GM19328 (cell line): ENCODE results near the gene TMEM38B.

Source experiments
- ATAC-seq: cut with Tn5 transposase; IDR thresholded peaks from one replicate; pipeline ENCODE4 v1.9.1; 2021; ENCODE audit warnings: mild to moderate bottlenecking, moderate library complexity; ENCODE audit not compliant: unreplicated experiment

TMEM38B gene, protein sequence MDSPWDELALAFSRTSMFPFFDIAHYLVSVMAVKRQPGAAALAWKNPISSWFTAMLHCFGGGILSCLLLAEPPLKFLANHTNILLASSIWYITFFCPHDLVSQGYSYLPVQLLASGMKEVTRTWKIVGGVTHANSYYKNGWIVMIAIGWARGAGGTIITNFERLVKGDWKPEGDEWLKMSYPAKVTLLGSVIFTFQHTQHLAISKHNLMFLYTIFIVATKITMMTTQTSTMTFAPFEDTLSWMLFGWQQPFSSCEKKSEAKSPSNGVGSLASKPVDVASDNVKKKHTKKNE

DNA sequence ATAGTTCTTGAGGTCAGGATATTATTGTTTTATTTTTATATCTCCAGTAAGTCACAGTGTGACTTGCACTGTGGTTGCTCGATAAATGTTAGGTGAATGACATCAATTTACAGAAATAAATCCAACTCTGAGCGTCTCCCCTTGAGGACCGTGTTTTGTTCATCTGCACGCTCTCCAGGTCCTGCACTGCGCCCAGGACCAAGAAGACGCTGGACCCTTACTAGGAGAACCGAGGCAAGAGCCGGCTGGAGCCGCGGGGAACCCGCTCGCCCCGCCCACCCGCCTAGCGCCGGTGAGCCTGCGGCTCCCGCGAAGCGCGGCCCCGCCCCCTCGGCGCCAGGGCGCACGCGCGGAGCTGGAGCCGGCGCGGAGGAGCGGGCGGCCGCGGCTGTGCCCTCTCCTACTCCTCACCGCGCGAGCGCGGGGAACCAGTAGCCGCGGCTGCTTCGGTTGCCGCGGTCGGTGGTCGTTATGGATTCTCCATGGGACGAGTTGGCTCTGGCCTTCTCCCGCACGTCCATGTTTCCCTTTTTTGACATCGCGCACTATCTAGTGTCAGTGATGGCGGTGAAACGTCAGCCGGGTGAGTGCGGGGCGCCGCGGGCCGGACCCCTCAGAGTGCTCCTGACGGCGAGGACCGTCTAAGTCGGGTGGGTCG, at the start of gene TMEM38B:
TMEM38B (plus strand) TSS at position 352 of the 658 bp plus-strand sequence; CDS start at position 472, 120 bp downstream.
- peak; percentile 76 for ATAC-seq

DNA sequence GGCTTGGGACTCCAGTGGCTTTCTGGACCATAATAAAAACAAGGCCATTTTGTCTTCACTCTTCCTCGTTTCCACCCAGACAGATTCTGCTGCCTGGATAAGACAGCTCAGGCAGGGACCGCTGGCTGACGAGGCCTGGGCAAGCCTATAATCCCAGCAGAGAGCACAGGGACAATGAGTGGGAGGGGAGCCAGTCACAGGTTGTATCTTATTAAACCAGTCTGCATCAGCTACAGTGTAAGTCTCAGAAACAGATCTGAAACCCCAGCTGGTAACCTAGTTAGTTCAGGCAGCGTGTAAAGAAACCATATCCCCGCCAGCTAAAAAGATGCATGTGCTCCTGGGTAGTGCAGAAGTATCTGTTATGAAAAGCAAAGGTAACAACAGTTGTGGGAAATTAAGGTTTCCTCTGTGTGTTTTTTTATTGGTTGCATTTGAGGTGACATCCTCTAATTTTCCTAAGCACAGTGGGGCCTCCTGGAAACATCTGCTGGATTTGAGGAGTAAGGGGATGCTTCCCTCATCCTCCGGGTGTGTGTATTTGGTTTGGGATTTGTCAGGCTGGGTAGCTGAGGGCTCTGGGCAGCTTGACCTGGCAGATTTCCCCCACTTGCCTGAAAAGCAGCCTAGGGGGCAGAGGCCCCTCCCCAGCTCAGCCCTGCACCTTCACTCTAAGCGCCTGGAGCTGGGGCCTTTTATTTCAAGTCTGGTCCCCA, 47.3 kb upstream of the TMEM38B start:
- ATAC-seq: no peak

DNA sequence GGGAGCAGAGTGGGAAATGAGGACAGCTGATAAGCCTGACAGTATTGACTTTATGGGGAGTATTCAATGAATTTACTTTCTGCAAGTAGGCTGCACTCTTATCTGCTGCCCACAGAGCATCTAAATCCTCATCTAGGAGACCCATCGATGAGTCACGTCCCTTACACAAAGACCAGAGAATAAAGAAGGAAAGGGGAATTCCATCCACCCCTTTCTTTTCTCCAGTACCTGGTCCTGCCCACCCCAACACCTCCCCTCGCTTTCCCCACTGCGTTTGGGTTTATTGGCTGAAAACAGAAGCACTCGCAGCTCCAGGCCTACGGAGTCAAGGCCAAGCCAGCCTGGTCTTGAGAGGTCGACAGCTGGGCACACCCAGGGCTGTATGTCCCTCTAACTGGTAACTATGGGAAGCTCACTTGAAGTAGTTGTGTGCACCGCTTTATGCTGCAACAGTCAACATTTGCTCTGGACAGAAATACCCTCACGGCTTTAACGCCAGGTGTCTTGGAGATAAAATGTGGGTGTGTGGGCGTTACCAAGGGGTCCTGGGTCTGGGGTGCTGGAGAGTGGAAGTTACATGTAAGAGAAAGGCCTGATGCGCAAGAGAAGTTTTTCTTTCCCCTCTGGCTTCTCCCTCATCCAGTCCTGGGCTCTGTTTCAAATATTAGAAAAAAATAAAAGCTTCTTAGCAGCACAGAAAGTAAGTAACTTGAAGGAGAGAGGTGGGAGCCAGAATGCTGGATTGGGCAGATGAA, 46.6 kb upstream of the TMEM38B start:
- no peak for ATAC-seq

GRCh38 chr9:105651806-105652205, 42.5 kb upstream of the TMEM38B start:
- ATAC-seq: no peak

GRCh38 chr9:105656131-105656921, 38.0 kb upstream of the TMEM38B start:
- ATAC-seq: no peak

- ATAC-seq: no peak
Measured at GRCh38 chr9:105658351-105658750, 36.0 kb upstream of the TMEM38B start.

GRCh38 chr9:105661011-105661410, 33.3 kb upstream of the TMEM38B start:
- ATAC-seq: no peak

GRCh38 chr9:105662184-105663104, 31.9 kb upstream of the TMEM38B start, which contains the start of gene TAL2:
TSS of gene TAL2 (plus strand) at chr9:105662457. CDS start at chr9:105662497, 40 bp downstream.
- ATAC-seq: peak; percentile 87

- no peak for ATAC-seq
Measured at GRCh38 chr9:105663914-105664313, 30.4 kb upstream of the TMEM38B start.

DNA sequence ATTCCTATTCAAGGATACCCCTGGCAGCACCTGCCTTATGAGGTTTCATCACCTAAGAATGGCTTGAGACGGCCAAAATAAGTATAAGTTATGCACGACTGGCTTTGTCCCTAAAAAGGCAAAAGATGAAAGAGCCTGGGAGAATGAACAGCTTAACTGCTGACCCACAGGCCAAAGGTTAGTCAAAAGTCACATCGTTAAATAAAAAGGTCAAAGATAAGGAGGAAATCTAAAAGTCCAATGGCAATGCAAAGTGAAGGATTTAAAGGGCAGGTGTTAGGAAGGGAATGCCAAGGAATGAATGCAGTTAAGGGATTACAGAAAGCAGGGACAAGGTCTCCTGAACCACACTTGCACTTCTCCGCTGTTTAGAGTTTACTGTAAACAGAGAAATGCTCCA, 26.5 kb upstream of the TMEM38B start:
- ATAC-seq: no peak

GRCh38 chr9:105670315-105670714, 24.0 kb upstream of the TMEM38B start:
- ATAC-seq: no peak

DNA sequence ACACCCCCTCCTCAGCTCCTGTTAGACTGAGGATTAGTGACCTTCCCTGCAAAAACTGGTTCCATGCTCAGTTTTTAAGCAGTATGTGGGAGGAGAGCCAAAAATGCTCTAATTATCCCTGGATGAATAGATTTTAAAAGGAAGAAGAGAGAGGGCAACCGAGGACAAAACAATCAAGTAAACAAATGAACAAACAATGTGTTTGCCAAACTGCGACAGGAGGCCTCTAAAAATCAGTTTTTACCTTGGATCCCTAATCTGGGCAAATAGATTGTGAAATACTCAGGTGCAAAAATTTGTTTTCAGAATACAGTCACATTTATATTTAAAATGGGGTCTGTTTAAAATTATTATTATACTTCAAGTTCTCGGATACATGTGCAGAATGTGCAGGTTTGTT, 23.6 kb upstream of the TMEM38B start:
- no peak for ATAC-seq

GRCh38 chr9:105672711-105673234, 21.6 kb upstream of the TMEM38B start:
- ATAC-seq: no peak

DNA sequence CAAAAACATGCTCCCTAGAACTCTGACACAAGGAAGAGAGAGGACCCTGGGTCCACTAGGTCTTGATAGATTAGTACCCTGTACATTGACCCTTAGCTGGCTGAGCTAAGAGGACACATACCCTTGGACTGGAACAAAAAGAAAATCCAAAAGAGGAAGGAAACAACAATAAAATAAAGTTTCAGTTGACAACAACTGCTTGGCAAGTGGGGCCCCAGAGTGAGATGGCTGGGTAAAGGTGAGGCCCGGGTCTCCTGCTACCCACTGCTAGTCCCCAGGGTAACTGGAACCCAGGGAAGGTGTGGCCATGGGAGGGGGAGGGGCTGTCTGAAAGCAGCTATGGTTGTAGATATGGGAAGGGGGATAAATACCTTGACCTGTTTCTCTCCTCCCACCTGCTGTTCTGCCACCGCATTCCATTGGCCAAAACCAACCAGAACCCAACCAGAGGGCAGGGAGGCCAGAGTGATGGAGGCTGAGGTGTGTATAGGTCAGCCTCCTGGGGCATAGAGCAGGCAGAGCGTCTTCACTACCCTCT, 20.4 kb upstream of the TMEM38B start:
- no peak for ATAC-seq

GRCh38 chr9:105676351-105676923, 17.9 kb upstream of the TMEM38B start:
- ATAC-seq: no peak

DNA sequence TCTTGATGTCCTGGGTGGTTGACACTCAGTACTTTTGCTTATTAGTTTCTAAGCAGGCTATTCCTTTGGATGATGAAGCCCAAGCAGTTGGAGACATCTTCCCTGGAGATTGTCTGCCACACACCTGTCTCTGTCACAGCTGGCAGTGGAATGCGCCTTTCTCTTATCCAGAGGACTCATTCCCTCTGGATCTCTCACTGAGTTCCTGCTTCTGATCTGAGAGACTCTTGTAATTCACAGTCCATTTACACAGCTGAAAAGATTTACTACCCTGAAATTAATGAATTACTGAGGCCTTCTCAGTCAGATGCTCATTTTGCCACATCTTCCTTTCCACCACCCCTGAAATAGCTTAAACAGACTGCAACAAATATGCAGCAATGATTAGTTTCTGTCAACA, 16.2 kb upstream of the TMEM38B start:
- no peak for ATAC-seq

- no peak for ATAC-seq
Measured at GRCh38 chr9:105678781-105679180, 15.6 kb upstream of the TMEM38B start.

- ATAC-seq: no peak
Measured at GRCh38 chr9:105679257-105680022, 14.9 kb upstream of the TMEM38B start.
